T-helper 9 cell (primary cell): ENCODE measurements around the gene ZNF285.
A peak's percentile ranks its signal among the peaks of the same experiment; 100 is the strongest.
"Not testable (repeated sequence)": the region's sequence is repeated elsewhere in the genome, so short reads cannot be mapped to it uniquely, and the experiment has no call there.

Experiments
- DNase-seq: peaks from one replicate; pipeline ENCODE4 v3.0.0-alpha.2; 2020
- total RNA-seq, 2 donors: gene quantifications; one replicate each; lab custom pipeline; 2026; lab: John Stamatoyannopoulos, UW

Gene ZNF285
- total RNA-seq = 0.97 to 0.98 reads per million in 2 donors

DNA sequence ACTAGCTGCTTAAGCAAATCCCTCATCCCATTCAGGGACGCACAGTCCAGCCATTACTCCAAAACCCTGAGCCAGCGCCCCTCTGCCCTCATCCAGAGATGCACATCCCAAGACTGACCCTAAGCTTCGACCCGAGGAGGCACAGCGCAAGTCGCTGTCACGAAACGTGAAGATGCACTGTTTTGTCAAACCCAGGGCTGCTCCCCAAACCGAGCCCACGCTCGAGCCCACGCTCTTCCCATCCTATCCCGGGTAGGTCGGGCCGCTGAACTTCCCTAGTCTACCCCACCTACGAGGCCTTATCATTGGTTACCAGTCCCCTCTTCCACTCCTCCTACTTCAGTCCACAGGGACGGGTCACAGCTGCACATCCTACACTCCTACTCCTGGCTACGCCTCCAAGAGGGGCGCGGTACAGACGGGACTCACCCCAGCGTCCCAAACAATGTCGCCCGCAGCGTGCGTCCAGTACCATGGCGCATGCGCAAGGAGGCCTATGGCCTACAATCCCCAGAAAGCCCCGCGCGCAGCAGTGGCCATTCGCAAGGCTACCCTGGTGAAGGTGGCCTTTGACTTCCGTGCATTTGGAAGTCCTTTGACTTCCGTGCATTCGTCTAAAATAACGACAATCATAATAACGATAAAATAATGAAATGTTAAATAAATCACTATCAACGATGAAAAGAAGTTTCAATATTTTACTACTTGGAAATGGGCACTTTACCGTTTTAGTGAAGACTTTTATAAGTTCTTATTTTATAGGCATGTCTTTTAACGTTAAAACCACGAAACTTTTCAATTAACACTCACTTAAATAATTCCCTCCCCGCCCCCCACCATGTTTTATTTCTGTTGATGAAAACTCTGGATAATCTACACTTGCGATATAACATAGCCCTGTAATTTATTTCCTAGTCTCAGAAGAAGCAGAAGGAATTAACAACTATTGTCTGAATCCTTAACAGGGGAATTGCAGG is at the start of gene ZNF285:
Gene ZNF285 (minus strand): TSS at position 470 of the 977 bp plus-strand sequence. CDS start 4,395 bp downstream, outside the sequence.
- peak; percentile 37 for DNase-seq

DNA sequence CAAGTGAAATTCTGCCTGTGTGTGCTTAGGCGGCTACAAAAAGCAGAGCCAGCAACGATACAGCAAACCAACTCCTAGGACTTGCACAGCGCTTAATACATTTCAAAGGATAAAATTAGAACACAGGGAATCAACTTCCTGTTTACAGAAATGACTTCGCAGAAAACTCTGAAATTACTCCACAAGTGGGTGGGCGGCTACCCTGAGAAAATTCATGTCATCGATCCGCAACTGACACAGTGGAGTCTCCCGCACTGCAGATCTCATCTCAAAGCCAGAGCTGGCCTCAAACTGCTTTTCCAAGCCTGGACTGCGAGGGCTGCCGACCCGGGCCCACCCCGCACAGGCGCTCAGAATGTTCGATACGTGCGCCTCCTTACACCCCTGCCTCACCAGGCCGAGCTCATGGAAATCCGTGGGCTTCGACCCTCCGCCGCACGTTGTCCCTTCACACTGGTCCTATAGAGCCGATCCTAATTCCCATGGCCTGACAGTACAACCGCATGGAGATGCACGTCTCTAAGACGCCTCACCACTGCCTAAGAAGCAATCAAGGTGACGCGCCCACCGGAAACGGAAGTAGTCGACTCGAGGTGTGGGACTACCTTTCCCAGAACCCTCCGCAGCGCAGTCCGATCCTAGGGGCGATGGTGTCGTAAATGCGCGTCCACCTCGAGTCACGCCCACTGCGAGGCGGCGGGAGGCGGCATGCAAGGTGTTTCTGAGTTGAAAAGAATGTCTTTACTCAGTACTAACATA is 46.7 kb upstream of the ZNF285 start, which contains the start of gene ZNF229:
Gene ZNF229 (minus strand): TSS at position 557 of the 759 bp plus-strand sequence. CDS start 5,625 bp downstream, outside the sequence.
- DNase-seq = peak; percentile 26

DNA sequence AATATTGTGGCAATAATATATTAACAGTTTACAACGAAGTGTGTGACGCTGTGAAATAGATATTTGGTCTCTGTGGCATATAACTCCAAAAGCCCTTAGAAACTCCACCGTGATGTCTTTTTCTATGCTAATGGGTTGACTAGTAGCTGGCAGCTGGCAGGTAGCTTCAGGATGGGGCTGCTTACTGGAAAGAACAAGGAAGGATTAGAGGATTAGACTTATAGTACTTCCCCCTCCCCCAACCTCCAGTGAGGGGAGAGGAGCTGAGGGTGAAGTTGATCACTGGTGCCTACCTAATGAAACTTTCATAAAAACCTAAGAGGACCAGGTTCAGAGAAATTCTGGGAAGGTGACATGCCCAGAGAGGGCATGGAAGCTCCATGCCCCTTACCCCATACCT is 37.0 kb upstream of the ZNF285 start:
- DNase-seq = no peak

DNA sequence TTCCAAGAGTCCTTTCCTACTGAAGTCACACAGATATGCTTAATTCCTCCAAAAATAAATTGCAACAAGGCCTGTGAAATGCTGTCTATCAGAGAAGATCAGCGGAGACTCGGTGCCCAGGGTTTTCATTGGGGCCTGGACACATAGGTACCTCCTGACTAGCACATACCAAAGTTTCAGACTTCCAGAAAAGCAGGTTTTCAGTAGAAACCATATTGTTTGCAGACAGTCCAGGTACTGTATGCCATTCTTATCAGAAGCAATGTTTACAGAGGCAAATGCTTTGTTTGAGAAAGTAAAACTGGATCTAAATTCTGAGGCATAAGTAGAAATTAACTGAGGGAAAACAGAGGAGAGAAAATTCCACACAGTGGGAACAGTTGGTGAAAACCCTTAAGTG is 34.0 kb upstream of the ZNF285 start:
- no peak for DNase-seq

DNA sequence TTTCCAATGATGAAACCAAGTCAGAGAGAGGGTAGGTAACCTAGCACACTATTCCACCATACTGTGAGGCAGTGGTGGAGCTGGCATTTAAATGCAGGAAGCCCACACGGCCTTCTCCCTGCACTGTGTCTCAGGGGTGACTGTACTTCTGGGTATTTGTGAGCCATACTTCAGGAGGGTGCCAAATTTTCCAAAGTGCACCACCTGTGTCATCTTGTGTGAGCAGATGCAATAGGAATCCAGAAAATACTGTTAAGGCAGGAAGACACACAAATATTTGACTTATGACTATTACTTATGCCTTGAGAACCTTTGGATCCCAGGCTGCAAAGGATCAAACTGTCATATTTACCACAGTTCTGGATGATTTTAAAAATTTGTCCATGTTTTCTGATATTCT is 29.5 kb upstream of the ZNF285 start:
- no peak for DNase-seq

DNA sequence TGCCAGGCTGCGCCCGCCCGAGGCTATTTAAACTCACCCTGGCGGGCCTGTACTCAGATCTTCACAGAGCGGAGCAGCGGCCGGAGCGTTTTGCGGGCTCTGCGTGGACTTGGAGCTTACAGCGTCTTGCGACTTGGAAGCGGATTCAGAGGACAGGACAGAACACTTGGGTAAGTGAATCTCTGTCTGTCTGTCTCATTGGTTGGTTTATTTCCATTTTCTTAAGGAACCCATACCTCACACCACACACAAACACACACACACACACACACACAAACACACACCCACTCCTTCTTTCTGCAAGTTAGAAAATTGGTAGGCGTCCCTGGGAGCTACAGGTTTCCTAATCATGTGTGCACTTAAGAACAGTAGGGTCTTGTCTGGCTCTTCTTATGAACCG is 14.1 kb upstream of the ZNF285 start:
- DNase-seq = not testable (repeated sequence)

DNA sequence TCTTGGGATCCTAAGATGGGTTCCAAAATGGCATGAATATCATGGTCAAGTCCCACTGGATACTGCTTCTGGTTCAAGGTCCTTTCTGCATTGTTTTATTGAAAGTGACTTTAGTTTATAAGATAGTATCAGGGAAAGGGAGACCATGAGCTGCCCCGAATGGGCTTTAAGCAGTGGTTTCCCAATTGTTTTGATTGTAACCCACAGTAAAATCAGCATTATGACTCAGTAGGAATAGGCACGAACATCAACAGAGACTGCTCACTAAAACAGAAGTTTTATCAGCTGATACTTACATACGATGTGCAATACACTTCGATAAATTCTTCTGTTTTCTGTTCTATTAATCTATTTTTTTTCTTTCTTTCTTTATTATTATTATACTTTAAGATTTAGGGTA is 12.1 kb downstream of the ZNF285 start:
- not testable (repeated sequence) for DNase-seq

DNA sequence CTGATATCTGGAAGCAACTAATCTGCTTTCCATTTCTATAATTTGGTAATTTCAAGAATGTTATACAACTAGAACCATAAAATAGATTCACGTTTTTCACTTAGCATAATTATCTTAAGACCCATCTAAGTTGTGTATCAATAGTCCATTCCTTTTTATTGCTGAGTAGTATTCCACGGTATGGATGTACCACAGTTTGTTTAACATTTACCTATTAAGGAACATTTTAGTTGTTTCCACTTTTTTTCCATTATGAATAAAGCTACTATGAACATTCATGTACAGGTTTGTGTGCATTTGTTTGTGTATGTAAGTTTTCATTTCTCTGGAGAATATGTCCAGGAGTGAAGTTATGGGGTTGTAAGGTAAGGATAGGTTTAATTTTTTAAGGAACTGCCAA is 26.6 kb downstream of the ZNF285 start:
- DNase-seq = no peak

DNA sequence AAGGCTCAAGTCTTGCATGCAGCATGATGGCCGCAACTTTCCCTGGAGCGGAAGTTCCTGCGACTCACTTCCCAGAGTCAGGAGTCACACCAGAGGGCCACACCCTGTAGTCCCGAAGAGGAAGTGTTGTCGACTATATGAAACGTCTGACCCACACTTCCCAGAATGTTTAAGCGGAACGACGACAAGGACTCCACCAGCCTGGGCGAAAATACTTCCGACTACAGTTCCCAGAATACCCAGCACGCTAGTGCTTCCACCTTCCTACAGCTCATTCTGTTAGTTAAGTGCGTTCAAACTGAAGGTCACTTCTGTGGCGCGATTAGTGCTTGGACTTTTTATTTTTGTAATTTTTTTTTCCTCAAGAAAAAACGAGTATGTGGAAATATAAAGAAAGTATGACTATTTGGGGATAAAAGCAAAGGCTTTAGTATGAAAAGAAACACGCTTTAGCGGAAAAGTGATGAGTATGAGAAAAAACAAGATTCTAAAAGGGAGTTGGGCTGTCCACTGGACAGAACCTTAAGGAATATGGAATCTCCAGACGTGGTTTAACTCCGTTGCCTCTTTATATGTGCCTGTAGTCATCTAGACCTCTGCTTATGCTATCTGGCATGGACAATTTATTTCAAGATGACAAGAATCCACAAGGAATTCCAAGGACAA is 29.5 kb downstream of the ZNF285 start:
- DNase-seq = no peak

DNA sequence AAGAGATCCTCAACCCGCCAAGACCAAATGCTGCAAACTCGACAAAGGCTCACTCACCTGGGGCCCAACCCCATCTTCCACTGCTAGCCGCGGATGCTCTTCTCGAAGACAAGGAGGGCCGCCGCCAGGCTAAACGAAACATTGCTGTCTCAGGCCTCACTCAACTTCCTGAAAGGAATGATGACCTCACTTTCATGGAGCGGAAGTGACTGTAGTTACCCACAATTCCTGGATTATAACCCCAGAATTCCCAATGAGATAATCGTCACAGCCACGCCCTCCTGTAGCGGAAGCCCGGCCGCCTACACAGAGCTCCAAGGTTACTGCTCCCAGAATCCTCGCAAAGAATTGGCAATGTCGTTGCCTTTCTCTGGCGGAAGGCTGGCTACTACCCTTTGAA is 34.4 kb downstream of the ZNF285 start:
- no peak for DNase-seq

DNA sequence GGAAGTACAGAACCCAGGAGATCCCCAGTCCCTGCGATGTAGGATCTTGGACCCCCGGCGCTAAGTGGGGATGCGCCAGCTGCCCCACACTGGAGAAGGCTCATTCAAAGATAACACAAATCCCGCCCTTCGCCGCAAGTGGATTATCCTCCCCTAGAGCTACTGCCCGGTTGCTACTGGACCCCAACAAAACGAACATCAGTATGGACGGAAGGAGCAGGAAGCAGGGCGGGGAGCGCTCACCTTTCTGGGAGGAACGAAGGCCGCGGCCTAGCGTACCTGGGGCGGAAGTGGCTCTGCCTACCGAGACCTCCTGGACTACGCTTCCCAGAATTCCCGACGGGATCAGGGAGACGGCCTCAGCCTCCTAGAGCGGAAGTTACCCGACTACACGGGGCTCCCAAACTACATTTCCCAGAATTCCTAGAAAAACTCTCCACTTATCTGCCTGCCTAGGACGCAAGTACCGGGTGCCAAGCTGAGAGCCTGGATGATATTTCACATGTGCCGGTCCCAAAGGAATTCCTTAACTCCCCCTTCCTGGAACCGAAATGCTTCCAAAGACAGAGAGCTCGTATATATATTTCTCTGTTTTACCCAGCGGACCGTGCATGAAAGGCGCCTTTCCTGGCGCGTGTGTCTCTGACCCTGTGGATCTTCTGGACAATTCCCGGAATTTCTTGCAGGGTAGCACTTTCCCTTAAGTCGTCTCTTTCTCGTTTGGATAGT is 44.9 kb downstream of the ZNF285 start, which contains the start of gene ZNF112:
Gene ZNF112 (minus strand): TSS at position 298 of the 729 bp plus-strand sequence. CDS start 16,141 bp downstream, outside the sequence.
- no peak for DNase-seq

DNA sequence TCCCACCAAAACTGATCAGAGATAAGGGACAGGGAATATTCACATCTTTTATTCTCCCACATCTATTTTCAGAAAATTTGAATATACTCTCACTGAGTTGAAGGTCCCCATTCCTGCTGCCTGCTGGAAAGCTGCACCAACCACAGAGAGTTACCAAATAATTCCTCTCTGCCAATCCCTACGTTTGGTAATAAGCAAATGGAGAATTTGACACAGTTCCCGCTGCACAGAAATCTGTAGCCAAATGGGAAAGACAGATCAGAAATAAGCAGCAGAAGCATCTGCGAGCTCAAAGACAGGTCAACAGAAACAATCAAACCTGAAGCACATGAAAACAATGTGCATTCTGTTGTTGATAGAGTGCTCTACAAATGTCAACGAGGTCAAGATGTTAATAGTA is 54.9 kb downstream of the ZNF285 start:
- no peak for DNase-seq

DNA sequence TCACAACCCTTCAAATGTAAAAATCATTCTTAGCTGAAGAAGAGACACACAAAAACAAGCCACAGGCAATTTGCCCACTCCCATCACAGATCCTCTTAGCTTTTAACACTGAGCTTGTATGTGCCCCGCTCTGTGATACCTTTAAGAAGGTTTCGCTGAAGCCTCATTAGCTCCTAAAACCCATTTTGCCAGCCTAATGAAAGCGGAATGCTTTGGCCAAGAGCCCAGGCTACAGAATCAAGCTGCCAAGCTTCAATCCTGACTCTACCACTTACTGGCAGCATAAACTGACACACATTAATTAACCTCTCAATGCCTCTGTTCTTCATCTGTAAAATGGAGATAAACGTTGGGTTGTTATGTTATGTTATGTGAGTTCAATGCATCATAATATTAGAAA is 55.4 kb downstream of the ZNF285 start:
- no peak for DNase-seq

DNA sequence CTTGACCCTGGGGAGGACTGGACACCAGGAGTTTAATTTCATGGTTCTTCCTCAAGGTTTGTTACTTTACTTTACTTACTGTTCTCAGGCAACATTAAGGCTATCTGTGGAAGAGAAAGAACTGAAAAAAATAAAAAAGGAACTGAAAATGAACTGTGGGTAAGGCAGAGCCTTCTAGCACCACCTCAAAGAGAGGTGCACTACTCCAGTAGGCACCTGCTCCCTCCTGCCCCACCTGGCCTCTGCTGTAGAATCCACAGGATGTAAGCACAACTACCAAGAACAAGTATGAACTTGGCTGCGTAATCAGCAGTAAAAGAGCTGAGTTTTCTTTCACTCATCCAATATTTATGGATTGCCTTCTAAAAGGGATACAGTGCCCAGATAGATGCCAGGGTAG is 57.2 kb downstream of the ZNF285 start:
- DNase-seq = no peak

DNA sequence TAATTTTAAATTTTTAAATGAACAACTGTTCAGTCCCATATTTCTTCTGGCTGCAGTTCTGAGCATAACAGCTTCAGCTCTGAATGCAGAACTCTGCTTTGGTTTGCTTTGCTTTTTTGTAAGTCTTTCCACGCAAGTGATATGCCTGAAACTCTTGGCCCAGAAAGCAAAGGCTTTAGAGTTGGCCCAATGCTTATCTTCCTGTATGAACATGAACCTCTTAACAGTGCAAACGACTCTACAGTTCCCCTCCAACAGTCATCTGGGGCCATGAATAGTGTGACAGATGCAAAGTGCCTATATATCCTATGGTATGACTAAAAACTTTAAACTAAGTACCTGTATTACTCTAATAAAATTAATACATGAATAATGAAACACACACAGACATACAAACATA is 59.6 kb downstream of the ZNF285 start:
- DNase-seq = no peak

DNA sequence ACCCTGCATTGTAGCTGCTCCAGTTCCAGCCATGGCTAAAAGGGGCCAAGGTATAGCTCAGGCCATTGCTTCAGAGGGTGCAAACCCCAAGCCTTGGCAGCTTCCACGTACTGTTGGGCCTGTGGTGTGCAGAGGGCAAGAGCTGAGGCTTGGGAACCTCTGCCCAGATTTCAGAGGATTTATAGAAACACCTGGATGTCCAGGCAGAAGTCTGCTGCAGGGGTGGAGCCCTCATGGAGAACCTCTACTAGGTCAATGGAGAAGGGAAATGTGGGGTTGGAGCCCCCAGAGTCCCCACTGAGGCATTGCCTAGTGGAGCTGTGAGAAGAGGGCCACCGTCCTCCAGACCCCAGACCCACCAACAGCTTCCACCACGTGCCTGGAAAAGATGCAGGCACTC is 66.8 kb downstream of the ZNF285 start:
- DNase-seq = not testable (repeated sequence)
